Activated CD4-positive, alpha-beta T cell treated with anti-CD3 and anti-CD28 coated beads for 24 hours (primary cell): ENCODE measurements around the gene ST7.
"Not testable (repeated sequence)": the region's sequence is repeated elsewhere in the genome, so short reads cannot be mapped to it uniquely, and the experiment has no call there.

Experiments used
- DNase-seq, 2 donors: peaks; one replicate each; pipeline ENCODE4 v3.0.0-alpha.2; 2020; ENCODE audit warnings: low read depth in 2 of 2

The ST7 gene

DNA sequence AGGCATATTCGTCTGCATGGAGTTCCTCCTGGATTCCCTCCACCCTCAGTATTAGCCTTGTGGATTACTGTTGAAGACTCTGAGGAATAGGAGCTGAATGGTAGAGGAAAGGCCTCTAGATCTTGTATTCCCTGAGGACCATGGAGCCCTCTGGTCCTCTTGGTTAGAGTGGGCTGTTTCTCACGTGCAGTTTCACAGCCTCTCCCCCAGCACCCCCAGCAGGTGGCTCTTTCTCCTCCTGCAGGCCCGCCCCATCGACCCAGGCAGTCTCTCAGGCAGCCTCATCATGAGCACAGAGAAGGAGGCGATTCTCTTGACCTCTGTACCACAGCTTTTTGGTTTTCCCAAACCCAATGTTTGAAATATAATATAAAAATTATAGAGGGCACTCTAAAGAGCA lies 267.5 kb downstream of the ST7 start:
- no peak for DNase-seq

DNA sequence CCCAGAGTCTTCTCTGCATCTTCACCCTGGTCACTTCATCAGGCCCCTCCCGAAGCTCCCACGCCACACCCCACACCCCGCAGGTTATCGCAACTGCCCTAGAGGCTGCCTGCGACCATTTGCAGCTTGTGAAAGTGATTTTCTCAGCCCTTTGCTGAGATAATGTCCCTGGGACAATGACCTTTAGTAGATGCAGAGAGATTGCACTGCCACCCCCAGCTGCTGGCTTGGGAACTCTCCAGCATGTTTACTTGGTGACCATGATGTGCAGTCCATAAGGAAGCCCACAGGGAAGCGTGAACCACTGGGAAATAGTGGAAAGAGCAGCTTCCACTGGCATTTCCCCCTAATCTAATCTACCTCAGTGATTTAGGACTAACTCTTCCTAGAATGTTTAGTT lies 272.2 kb downstream of the ST7 start:
- DNase-seq: no peak

GRCh38 chr7:117227091-117227490 lies 273.8 kb downstream of the ST7 start:
- DNase-seq: no peak

GRCh38 chr7:117229350-117229749 lies 276.0 kb downstream of the ST7 start:
- no peak for DNase-seq

GRCh38 chr7:117230276-117231046 lies 277.2 kb downstream of the ST7 start:
- no peak for DNase-seq

DNA sequence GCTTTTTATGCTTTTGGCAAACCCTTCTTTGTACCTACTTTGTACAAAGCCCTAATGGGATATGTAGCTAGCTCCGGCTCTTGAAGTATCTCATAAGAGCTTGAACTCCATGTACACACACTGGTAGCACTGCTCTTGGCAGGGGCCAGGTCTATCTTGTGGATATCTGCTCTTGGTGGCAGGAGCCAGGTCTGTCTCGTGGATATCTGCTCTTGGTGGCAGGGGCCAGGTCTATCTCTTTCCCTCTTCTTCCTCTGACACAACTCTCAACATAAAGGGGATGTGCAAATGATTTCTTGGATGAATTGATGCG lies 277.7 kb downstream of the ST7 start:
- no peak for DNase-seq

- no peak for DNase-seq
Measured at GRCh38 chr7:117237646-117238045, 284.3 kb downstream of the ST7 start.

GRCh38 chr7:117238472-117238871 lies 285.2 kb downstream of the ST7 start:
- DNase-seq: no peak

GRCh38 chr7:117238937-117239336 lies 285.6 kb downstream of the ST7 start:
- DNase-seq: no peak

DNA sequence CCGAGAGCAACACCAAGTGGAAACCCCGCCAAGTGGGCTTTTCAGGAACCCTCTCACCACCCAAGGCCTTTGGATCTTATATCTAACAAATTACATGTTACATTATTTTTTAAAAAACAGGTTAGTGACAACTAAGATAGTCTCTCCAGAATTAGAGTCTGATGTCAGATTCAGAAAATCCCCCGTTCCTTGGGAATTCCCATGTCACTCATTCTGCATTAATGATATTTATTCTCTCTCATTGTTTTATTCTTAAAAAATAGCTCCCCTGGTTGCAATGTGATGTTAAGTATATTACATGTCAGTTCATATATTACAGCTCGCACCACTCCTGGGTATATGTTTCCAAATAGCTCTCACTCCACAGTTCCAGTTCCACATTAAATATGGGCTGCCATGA lies 287.8 kb downstream of the ST7 start:
- no peak for DNase-seq

DNA sequence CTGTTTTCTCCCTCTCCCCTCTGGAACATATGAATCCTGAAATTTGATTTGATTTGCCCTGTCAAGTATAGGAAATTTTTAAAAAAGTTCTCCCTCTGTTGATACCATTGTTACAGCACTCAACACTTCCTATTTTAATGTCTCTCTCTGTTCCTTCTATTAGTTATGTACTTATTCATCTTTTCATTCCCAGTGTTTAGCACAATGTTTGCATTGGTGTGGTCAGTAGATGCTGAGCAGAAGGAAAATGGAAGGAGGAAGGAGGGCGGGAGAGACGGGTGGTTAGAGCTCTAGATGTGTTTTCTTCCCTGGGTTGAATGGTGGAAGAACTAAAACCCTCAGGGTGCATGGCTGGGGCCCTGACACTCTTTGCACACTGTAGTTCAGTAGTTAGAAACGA lies 290.1 kb downstream of the ST7 start:
- DNase-seq: no peak

- not testable (repeated sequence) for DNase-seq
Measured at GRCh38 chr7:117245703-117246102, 292.4 kb downstream of the ST7 start.

GRCh38 chr7:117247809-117248208 lies 294.5 kb downstream of the ST7 start:
- DNase-seq: no peak

DNA sequence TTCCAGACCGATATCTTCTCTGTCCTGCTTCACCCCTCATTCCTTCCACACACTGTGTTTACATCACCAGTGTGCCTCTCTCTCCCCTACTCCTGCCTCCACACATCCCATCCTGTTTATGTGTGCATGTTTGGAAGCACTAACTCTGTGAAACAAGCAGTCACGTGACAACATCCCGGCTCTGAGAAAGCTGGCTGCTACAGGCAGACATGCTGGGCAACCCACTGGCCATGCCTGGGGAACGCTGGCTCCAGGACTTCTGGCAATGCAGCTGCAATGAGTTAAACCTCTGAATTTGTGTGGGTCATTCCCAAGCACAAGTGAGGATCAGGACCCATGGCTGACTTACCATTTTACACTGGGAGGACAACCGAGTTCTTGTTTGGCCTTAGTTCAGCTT lies 295.5 kb downstream of the ST7 start:
- DNase-seq: no peak

DNA sequence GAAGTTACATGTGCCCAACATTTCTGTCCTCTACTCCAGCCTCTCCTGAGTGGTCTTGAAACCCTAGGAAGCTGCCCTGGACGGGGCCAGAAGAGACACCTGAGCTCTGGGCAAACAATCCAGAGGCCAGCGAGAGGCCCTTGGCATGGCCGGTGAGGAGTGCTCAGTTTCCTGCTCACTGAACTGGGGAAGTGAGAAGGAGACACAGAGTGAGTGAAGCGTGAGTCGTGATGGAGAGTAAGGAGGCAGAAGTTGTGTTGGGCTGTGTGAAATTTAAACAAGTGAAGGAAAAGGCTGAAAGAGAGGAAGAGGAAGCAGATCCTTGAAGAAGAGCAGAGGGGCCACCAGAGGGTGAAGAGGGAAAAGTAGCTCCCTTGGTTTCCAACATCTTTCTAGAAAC lies 296.4 kb downstream of the ST7 start:
- DNase-seq: no peak

DNA sequence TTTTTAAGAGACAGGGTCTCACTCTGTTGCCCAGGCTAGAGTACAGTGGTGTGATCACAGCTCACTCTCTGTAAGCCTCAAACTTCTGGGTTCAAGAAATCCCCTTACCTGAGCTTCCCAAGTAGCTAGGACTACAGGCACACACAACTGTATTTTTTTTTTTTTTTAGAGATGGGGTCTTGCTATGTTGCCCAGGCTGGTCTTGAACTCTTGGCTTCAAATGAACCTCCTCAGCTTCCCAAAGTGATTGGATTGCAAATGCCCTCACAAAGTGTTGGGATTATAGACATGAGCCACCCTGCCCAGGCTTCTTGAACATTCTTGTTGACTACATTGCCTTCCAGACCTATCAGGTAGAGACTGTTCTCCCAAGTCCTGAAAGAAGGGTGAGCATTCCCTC lies 296.9 kb downstream of the ST7 start:
- DNase-seq: no peak

GRCh38 chr7:117250801-117251200 lies 297.5 kb downstream of the ST7 start:
- no peak for DNase-seq

- no peak for DNase-seq
Measured at GRCh38 chr7:117251687-117252086, 298.4 kb downstream of the ST7 start.

DNA sequence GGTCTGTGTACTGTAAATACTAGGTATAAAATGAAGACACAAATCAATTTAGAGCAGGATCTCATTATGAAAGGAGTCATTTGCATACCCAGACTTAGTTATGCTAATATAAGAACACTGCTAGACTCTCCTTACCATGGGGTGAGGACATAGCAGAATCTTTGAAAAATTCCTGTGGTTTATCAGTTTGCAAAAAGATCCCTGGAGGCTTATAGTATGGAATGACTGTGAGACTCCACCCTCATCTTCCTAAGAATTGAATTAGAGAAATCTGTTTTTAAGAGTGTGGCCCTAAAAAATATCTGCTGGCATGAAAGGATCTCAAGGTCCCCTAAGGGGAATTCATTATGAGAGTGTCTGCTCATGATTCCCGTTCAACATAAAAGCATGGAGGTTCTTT lies 306.3 kb downstream of the ST7 start:
- no peak for DNase-seq

DNA sequence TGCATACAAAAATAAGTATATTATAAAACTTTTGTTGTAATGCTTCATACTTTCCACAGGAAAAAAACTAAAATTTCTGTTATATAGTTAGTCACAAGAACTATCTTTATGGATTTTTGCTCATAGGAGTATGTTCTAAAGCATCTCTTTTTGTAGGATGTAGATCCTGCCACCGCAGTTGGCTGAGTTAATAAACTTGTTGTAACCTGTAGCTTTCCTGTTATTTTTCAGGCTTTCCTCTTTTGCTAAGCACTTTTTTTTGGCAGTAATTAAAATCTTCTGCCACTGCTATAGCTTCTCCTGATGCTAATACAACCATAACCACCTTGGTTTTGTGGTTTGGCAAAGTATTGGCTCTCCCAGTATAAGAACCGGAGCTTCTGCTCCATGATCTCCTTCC lies 309.2 kb downstream of the ST7 start:
- DNase-seq: no peak

DNA sequence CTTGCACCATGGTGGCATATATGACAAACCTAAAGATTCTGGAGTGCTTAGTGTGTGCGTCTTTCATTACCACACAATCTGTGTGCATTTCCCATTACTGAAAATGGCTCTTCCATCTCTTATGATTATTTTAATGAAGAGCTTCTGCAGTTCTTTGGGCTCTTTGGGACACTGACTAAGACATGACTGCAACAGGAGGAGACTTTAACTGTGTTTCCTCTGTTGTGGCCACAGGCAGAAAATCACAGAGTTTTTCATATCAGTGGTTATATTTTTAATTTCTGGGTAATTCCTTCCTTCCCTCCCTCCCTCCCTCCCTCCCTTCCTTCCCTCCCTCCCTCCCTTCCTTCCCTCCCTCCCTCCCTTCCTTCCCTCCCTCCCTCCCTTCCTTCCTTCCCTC lies 311.4 kb downstream of the ST7 start:
- no peak for DNase-seq

DNA sequence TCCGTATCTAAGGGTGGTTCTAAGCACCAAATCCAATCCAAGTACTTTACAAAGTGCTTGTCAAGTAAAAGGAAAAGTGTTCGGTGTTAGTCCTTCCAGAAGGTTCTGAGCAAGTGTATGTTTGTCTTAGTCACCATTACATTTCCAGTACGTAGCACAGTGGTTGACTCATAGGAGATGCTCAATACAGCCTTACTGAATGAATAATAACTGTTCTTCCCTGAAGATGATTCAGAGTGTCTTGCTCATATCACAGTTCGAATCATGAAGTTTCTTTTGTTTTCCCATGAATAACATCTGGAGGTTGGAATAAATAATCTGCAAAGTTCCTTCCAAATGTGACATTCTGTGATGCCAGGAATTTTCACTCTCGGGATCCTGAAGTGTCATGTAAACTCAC lies 316.1 kb downstream of the ST7 start:
- DNase-seq: no peak

GRCh38 chr7:117269886-117270285 lies 316.6 kb downstream of the ST7 start:
- no peak for DNase-seq

DNA sequence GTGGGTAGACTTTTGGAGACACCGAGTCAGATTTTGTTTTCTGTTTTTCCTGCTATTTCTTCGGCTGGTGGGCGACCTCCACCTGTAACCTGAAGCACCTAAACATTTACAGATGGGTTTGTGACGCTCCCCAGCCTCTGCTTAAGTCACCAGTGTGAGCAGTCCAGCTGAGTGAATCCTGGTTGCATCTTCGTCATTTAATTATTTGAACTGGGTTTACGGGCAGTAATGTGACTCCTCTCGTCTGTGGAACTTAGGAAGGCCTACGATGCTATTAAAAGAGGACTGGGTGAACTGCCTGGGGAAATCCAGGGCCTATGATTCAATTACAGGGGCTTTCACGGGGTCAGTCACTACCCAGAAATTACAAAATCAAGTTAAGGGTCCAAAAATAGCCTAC lies 317.1 kb downstream of the ST7 start:
- no peak for DNase-seq
